ENCODE results near the gene AGFG1.
"Not testable (repeated sequence)": the region's sequence is repeated elsewhere in the genome, so short reads cannot be mapped to it uniquely, and the experiment has no call there.

DNA sequence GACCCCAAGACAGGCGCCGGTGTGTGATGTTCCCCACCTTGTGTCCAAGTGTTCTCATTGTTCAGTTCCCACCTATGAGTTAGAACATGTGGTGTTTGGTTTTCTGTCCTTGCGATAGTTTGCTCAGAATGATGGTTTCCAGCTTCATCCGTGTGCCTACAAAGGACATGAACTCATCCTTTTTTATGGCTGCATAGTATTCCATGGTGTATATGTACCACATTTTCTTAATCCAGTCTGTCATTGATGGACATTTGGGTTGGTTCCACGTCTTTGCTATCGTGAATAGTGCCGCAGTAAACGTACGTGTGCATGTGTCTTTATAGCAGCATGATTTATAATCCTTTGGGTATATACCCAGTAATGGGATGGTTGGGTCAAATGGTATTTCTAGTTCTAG is 68.4 kb downstream of the AGFG1 start:
- TF ChIP-seq, protein P1, sequence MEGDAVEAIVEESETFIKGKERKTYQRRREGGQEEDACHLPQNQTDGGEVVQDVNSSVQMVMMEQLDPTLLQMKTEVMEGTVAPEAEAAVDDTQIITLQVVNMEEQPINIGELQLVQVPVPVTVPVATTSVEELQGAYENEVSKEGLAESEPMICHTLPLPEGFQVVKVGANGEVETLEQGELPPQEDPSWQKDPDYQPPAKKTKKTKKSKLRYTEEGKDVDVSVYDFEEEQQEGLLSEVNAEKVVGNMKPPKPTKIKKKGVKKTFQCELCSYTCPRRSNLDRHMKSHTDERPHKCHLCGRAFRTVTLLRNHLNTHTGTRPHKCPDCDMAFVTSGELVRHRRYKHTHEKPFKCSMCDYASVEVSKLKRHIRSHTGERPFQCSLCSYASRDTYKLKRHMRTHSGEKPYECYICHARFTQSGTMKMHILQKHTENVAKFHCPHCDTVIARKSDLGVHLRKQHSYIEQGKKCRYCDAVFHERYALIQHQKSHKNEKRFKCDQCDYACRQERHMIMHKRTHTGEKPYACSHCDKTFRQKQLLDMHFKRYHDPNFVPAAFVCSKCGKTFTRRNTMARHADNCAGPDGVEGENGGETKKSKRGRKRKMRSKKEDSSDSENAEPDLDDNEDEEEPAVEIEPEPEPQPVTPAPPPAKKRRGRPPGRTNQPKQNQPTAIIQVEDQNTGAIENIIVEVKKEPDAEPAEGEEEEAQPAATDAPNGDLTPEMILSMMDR (IDR thresholded peaks at IDR 0.05) = not testable (repeated sequence)
- TF ChIP-seq POLR2A (IDR thresholded peaks at IDR 0.05) = not testable (repeated sequence)

All from heart left ventricle (tissue), 13 donors.